Spleen (tissue), 7 donors: ENCODE data around the gene IPO4.

Experiments
- CTCF ChIP-seq, 11 experiments: fragments of 200-600 bp in 7 of 11; fragments of 450-650 bp in 4 of 11; sonication (generic) in 4 of 11; IDR thresholded peaks in 8 of 11; conservative IDR thresholded peaks in 3 of 11; 1 replicate in 7 of 11; 2 replicates in 4 of 11; pipeline versions ENCODE4 v1.4.0 to v1.8.0; 2016 to 2021; ENCODE audit warnings: antibody characterized with exemption in 11 of 11, inconsistent platforms in 4 of 11, mild to moderate bottlenecking in 1 of 11
- POLR2A ChIP-seq, 3 donors: fragments of 450-650 bp; IDR thresholded peaks; one replicate each; pipeline ENCODE4 v1.5.1; 2017; ENCODE audit warnings: antibody characterized with exemption in 3 of 3, mild to moderate bottlenecking in 1 of 3
- donor health status: DM: no; HTN: no; CAD: no; lungs with moderate emphysema.
- donor health status: DM: no; HTN: no; CAD: no.
- donor health status: DM: no; HTN: no; CAD: no.

GRCh38 chr14:24146453-24146977, 42.1 kb downstream of the IPO4 start, which contains the start of gene PSME2:
- peak in 3 of 11 experiments; percentile 3 to 23 (median 19) for TF ChIP-seq CTCF (IDR thresholded peaks at IDR 0.05 in 8 of 11, conservative IDR thresholded peaks at IDR 0.05 in 3 of 11)
- no peak for TF ChIP-seq POLR2A (IDR thresholded peaks at IDR 0.05)
